HG03432 (cell line): ENCODE results near the gene SLC34A3.
A peak's percentile ranks its signal among the peaks of the same experiment; 100 is the strongest.

ENCODE experiments used
- ATAC-seq: cut with Tn5 transposase; IDR thresholded peaks from one replicate; pipeline ENCODE4 v1.9.1; 2021; ENCODE audit warnings: mild to moderate bottlenecking, moderate library complexity; ENCODE audit not compliant: unreplicated experiment

SLC34A3 gene

GRCh38 chr9:137217276-137218211, 13.2 kb upstream of the SLC34A3 start:
- no peak for ATAC-seq

DNA sequence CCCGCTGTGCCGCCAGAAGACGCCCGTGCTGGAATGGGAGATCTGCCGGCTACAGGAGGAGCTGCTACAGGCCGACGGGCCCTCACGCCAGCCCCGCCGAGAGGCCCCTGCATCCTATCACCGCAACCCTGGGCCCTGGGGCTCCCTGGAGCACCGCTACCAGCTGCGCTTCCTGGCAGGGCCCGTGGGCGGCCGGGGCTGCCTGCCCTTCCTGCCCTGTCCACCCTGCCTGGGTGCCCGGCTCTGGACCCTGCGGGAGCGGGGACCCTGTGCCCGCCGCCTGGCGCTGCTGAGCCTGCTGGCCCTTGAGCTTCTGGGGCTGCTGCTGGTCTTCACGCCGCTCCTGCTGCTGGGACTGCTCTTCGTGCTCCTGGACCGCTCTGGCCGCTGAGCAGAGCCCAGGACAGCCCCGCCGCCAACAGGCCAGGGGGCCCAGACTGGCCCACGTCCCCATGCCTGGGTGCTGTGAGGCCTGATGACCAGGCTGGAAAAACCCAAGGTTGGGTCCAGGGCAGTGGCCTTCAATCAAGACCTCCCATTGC, 12.4 kb upstream of the SLC34A3 start:
- no peak for ATAC-seq

DNA sequence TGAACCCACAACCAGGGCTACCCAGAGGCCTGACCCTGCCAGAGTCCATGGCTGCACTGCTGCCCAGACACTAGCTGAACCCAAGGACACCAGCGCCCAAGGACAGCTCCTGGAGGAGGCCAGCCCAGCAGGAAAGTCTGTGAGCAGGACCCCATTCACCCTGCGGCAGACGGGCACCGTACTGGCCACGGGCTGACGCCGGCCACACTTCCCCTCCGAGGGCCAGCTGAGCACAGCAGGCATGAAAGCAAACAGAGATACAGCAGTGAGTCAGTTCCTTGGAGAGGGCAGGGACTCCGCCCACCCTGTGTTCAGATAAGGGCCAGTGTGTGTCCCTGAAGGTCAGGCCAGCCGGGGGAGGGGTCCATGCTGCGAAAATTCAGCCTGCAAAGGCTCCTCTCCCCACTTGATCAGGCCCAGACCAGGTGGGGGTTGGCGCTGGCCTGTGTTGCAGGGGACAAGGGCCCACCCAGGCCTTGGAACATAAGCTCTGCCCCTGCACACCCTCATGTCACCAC, 11.9 kb upstream of the SLC34A3 start:
- ATAC-seq = no peak

DNA sequence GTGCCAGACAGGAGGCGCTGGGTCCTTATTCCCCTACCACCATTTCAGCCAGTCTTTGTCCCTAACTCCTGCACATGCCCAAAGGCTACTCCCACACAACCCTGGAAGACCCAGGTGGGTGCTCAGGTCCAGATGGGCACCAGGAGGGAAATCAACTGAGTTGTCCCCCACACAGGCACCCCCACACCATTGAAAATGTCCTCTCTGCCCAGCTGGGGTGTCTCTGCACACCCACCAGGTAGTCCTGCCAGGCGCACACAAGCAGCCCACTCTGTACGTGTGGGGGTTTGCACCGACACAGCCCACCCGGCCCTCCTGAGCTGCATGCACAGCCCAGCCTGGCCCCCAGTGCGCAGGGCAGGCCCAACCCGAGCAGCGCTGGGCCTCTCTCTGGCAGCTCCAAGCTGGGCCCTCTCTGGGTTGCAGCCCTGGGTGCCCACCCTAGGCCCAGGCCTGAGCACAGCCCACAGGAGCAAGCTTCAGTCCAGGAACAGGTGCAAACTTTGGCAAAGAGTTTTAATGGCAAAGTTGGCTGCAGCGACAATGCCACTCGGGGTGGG, 10.9 kb upstream of the SLC34A3 start:
- ATAC-seq = no peak

- ATAC-seq = no peak
These were observed 10.2 kb upstream of the SLC34A3 start for GRCh38 chr9:137220317-137221094.

GRCh38 chr9:137221095-137221505, 9.6 kb upstream of the SLC34A3 start:
- ATAC-seq = no peak

DNA sequence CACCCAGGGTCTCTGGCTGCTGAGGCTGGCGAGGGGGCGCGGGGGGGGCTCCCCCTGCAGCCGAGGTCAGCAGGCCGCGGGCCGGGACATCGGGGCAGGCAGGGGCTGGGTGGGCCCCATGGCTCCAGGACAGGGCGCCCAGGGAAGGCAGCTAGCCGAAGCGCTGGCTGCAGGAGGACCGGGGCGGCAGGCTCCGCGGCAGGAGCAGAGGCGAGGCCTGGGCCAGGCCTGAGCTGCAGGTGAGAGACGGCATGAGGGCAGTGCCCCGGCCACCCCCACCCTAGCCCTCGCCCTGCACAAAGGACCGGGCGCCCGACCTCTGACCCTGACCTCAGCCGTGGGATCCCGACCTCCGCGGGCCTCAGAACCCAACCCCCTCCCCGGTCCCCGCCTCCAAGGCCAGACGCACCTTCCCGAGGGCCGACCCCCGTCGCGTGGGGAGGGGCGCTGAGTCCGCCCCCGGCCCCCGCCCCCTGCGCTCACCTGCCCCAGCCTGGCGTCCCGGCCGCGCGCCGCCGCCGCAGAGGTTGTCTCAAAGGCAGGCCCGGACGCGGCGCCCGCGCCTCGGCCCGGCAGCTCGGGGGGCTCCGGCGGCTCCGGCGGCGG, 9.1 kb upstream of the SLC34A3 start:
- ATAC-seq = no peak

DNA sequence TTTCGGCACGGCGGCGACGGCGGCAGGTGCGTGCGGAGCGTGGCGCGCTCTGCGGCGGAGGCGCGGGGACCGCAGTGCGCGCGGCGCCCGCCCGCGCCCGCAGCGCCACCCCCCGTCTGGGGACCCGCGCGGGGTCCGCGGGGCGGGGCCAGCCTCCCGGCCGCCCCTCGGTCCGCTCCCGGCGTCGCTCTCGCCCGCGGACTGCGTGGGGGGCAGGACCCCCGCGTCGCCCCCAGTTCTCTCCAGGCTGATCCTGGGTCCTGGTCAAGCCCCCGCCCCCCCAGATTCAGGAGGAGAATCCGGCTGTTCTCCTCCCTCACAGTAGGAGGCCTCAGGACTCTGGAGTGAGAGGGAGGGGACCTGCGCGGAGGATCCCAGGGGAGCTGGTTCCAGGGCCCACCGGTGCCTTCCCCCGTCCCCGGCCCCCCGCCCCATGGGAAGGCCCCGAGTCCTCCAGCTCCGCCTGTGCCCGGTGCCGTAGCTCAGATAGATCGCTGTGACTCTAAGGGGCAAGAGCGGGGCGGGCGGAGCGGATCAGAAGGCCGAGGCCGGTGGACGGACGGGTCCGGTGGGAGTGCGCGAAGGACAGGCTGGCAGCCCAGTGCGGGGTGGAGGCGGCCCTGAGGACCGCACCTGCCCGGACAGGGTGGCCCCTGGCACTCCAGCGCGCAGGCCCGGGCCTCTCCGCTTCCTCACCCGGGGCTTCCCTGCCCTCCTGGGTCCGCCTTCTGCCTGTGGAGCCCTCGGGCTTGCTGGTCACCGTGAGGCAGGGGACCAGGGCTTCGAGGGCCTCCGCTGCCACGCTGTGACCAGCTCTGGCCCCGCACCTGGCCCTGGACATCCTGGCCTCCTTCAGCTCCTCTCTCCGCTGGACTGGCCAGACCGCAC, 8.3 kb upstream of the SLC34A3 start, which contains the start of gene RNF208:
RNF208 (minus strand) TSS at position 51 of the 888 bp plus-strand sequence. CDS start 1,028 bp downstream, outside the sequence.
- peak; percentile 3 for ATAC-seq

DNA sequence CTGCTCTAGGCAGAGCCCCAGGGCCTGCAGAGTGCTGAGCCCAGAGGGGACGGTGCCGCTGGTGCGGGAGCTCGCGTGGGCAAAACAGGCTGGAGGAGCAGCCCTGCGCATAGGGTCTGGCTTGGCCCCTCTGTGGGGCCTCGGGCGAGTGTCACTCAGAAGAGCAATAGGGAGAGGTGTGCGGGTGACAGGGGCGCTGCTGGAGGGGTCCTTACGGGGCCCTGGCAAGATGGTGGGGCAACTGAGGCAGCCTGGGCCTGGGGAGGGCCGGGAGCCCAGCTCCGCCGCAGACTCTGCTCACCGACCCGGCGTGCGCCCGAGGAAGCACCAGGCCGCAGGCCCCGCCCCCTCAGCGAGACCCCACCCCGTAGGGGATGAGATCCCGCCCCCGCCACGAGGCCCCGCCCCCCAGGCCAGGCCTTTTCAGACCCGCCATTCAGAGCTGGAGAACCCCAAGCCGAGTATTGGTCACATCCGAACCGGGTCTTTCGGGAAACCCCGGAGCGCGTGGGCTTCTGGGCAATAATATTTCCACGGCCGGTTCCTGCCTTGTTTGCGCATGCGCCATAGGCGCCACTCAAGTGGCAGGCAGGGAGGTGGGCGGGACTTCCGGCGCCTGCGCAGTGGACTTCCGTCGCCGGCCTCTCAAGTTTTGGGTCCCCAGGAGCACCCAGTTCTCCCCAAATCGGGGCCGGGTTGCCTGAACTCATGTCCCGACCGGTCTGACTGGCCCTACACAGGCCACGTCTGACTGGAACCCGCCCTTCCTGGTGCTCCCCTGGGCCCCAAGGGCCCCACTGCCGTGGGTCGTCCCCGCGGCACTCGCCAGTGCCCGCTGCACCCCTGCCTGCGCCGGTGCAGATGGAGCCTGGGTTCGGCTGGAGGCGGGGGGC, 7.4 kb upstream of the SLC34A3 start:
- peak; percentile 66 for ATAC-seq

DNA sequence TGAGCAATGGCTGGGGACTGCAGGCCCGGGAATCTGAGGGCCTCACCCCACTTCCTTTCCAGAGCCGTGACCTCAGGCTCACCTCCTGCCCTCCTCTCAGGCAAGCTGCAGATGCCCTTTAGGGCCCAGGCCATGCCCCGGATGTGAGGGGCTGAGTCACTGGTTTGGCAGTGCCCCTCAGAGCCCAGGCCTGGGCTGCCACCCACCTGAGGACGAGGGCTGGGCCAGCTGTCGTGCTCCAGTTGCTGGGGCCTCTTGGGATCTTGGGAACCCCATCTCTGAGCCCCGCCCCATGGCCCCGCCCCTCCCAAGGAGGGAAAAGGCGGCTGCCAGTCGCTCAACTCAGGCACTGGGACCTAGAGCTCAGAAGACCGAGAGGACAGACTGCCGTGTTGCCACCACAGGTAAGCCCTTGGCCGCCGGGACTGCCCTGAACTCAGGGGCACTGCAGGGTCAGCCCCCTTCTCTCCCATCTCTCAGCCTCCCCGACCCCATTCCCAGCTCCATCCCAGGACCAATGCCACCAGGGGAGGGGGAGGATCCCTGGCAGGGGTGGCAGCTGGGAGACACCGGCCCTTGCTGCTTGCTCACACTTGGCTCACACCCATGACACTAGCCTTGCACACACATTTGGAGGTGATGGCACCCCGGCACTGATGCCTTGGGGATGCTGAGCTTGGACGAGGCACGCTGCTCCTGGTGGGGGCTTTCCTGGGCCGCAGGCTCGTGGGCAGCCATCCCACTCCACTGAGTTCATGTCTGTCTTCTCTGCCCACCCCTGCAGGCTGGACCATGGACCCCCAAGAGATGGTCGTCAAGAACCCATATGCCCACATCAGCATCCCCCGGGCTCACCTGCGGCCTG, 5.6 kb upstream of the SLC34A3 start, which contains the start of gene CYSRT1:
CYSRT1 (plus strand) TSS at position 345 of the 865 bp plus-strand sequence; CDS start at position 793, 448 bp downstream.
- no peak for ATAC-seq

GRCh38 chr9:137225699-137226331, 4.9 kb upstream of the SLC34A3 start:
- ATAC-seq = no peak

DNA sequence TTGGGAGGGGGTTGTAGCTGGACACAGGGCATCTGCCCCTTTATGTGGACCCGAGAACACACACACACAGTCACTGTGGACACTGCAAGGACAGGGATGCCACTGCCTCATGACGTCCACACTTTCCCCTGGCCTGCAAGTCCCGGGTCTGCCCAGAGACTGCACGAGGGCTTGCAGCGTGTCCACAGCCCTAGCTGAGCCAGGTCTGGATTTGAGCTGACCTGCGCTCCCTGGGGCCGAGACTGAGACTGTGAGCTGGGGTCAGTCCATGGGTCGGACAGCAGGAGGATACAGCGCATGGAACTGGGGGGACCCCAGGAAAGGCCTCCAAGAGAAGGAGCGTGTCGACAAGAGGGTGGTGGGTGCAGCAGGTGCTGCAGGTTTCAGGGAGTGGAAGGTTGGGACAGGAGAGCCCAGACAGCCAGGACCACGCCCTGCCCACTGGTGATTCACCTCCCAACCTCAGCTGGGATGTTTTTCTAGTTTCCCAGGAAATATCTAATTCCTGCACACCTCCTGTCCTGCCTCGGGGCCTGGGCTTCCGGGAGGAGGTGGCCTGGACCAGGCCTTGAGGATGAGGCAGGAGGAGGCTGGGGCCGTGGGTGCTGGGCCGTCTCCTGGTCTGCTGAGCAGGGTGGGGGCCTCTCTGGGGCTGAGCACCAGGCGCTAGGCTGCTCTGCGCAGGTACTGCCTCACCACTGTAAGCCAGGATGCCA, 4.2 kb upstream of the SLC34A3 start:
- no peak for ATAC-seq

GRCh38 chr9:137227054-137227852, 3.4 kb upstream of the SLC34A3 start, which contains the start of gene RNF224:
Gene RNF224, plus strand, starts transcription at chr9:137227502. Its CDS starts 834 bp downstream, at chr9:137228336.
- no peak for ATAC-seq

GRCh38 chr9:137227853-137228505, 2.7 kb upstream of the SLC34A3 start:
- ATAC-seq = no peak

GRCh38 chr9:137228506-137228967, 2.2 kb upstream of the SLC34A3 start:
- ATAC-seq = no peak
